IMR-90 (cell line): ENCODE measurements around the gene TCF7. TPM values are rescaled to one million over a fixed set of nuclear protein-coding genes. Genes with fewer than 3 reads are reported as not detected.

Experiments used
- ATAC-seq: fragments of 200-7000 bp; cut with Tn5 transposase; 2 replicates; pipeline ENCODE4 v1.9.1; 2020; ENCODE audit warnings: low read depth, mild to moderate bottlenecking, moderate library complexity
- BruUV-seq: library from RNA; stranded (reverse); fragments of 400-500 nt; replicated peaks from 2 replicates; lab custom pipeline; 2021; lab: Mats Ljungman, UMichigan
- CTCF ChIA-PET: fragments of 300-600 bp; formaldehyde crosslinking; extraction: SDS; loops from one replicate; lab custom pipeline; 2021; ENCODE audit warnings: antibody characterized with exemption; lab: Yijun Ruan, JAX
- POLR2A ChIA-PET: fragments of 300-600 bp; sonication (Branson Sonifier 250); formaldehyde crosslinking; loops from one replicate; lab custom pipeline; 2022; ENCODE audit warnings: antibody characterized with exemption; ENCODE audit not compliant: unreplicated experiment; lab: Charles Lee
- DNase-seq: peaks from one replicate; pipeline ENCODE4 v3.0.0; 2013
- H2AFZ ChIP-seq: replicated peaks from 2 replicates; pipeline ENCODE3; 2013; ENCODE audit warnings: low read length, mild to moderate bottlenecking; ENCODE audit not compliant: poor library complexity
- H2AK5ac ChIP-seq: 2 replicates; pipeline ENCODE4 v1.6.1; 2013; ENCODE audit warnings: low read depth, low read length, inconsistent platforms
- H2AK9ac ChIP-seq: replicated peaks from 2 replicates; pipeline ENCODE3; 2013; ENCODE audit warnings: mild to moderate bottlenecking, low read depth, low read length, moderate library complexity; ENCODE audit not compliant: poor library complexity
- H2BK120ac ChIP-seq: 2 replicates; pipeline ENCODE4 v1.6.1; 2013; ENCODE audit warnings: low read depth, low read length, inconsistent platforms
- H2BK15ac ChIP-seq: 3 replicates; pipeline ENCODE4 v1.6.1; 2013; ENCODE audit warnings: low read depth, low read length, inconsistent platforms
- H2BK20ac ChIP-seq: 2 replicates; pipeline ENCODE4 v1.6.1; 2013; ENCODE audit warnings: low read depth, mild to moderate bottlenecking, inconsistent platforms, low read length, moderate library complexity
- H2BK5ac ChIP-seq: 2 replicates; pipeline ENCODE4 v1.6.1; 2013; ENCODE audit warnings: mild to moderate bottlenecking, low read depth, low read length, inconsistent platforms; ENCODE audit not compliant: poor library complexity, severe bottlenecking
- H3K14ac ChIP-seq: replicated peaks from 2 replicates; pipeline ENCODE4 v1.6.1; 2013; ENCODE audit warnings: low read depth, low read length, inconsistent platforms
- H3K18ac ChIP-seq: 2 replicates; pipeline ENCODE4 v1.6.1; 2013; ENCODE audit warnings: low read depth, low read length, control low read depth
- H3K23ac ChIP-seq: 2 replicates; pipeline ENCODE4 v1.6.1; 2013; ENCODE audit warnings: low read depth, low read length, inconsistent platforms
- H3K27ac ChIP-seq: 2 replicates; pipeline ENCODE4 v1.5.1; 2013; ENCODE audit warnings: mild to moderate bottlenecking, control low read depth, low read length; ENCODE audit not compliant: insufficient read depth
- H3K27me3 ChIP-seq: 2 replicates; pipeline ENCODE4 v1.6.1; 2013; ENCODE audit warnings: low read length; ENCODE audit not compliant: control insufficient read depth, insufficient read depth
- H3K36me3 ChIP-seq: 2 replicates; pipeline ENCODE4 v1.6.1; 2013; ENCODE audit warnings: low read length, mixed read lengths; ENCODE audit not compliant: control insufficient read depth, insufficient read depth
- H3K4ac ChIP-seq: 2 replicates; pipeline ENCODE4 v1.6.1; 2013; ENCODE audit warnings: low read depth, low read length, inconsistent platforms
- H3K4me1 ChIP-seq: 2 replicates; pipeline ENCODE4 v1.6.1; 2013; ENCODE audit warnings: low read length, mixed read lengths; ENCODE audit not compliant: control insufficient read depth, insufficient read depth
- H3K4me2 ChIP-seq: 2 replicates; pipeline ENCODE4 v1.6.1; 2013; ENCODE audit warnings: low read depth, mild to moderate bottlenecking, control low read depth, low read length, moderate library complexity
- H3K4me3 ChIP-seq: 2 replicates; pipeline ENCODE4 v1.5.1; 2013; ENCODE audit warnings: low read depth, mild to moderate bottlenecking, control low read depth, low read length, moderate library complexity; ENCODE audit not compliant: insufficient read depth
- H3K56ac ChIP-seq: 2 replicates; pipeline ENCODE4 v1.6.1; 2013; ENCODE audit warnings: low read length, inconsistent platforms; ENCODE audit not compliant: insufficient read depth; ENCODE audit errors: extremely low read depth
- H3K79me1 ChIP-seq, 2 experiments: 2 replicates each; pipeline ENCODE4 v1.6.1; 2013; ENCODE audit warnings: low read length in 2 of 2, inconsistent platforms in 1 of 2, low read depth in 1 of 2
- H3K9ac ChIP-seq: 2 replicates; pipeline ENCODE4 v1.6.1; 2013; ENCODE audit warnings: low read depth, low read length, control low read depth
- H3K9me1 ChIP-seq: 2 replicates; pipeline ENCODE4 v1.6.1; 2013; ENCODE audit warnings: low read length, inconsistent platforms; ENCODE audit not compliant: insufficient read depth
- H3K9me3 ChIP-seq: 2 replicates; pipeline ENCODE4 v1.6.1; 2013; ENCODE audit warnings: low read length; ENCODE audit not compliant: control insufficient read depth, insufficient read depth
- H4K20me1 ChIP-seq: 2 replicates; pipeline ENCODE4 v1.6.1; 2013; ENCODE audit warnings: low read length, inconsistent platforms; ENCODE audit not compliant: insufficient read depth
- H4K5ac ChIP-seq: 2 replicates; pipeline ENCODE4 v1.6.1; 2013; ENCODE audit warnings: mild to moderate bottlenecking, low read depth, low read length, control low read depth
- H4K8ac ChIP-seq, 2 experiments: 2 replicates each; pipeline ENCODE4 v1.6.1; 2013; ENCODE audit warnings: low read depth in 2 of 2, low read length in 2 of 2, control low read depth in 1 of 2, inconsistent platforms in 1 of 2
- H4K91ac ChIP-seq: 2 replicates; pipeline ENCODE4 v1.6.1; 2013; ENCODE audit warnings: low read depth, low read length, inconsistent platforms; ENCODE audit not compliant: insufficient read depth
- FOS ChIP-seq: fragments of 150-350 bp; IDR thresholded peaks from 2 replicates; pipeline ENCODE4 v1.6.1; 2016; ENCODE audit warnings: low read depth, low read length
- MAFK ChIP-seq: IDR thresholded peaks from 2 replicates; pipeline ENCODE4 v1.6.1; 2012; ENCODE audit warnings: low read depth, low read length, improper control_type of control experiment
- MAZ ChIP-seq: IDR thresholded peaks from 2 replicates; pipeline ENCODE4 v1.6.1; 2012; ENCODE audit warnings: low read depth, mild to moderate bottlenecking, low read length, improper control_type of control experiment, moderate library complexity, borderline replicate concordance
- USF2 ChIP-seq: fragments of 150-350 bp; IDR thresholded peaks from 2 replicates; pipeline ENCODE4 v1.6.1; 2017; ENCODE audit warnings: mild to moderate bottlenecking, antibody characterized with exemption, low read length, low read depth
- WGBS, 2 experiments: methylation state at CpG; one replicate each; pipeline versions ENCODE4 v1.1.5 to v1.1.7; 2013; ENCODE audit warnings: missing lambda C conversion rate in 2 of 2; ENCODE audit not compliant: insufficient read length in 1 of 2; ENCODE audit errors: extremely low coverage in 2 of 2; 5-methylcytosine and 5-hydroxymethylcytosine counted together
- dilution Hi-C: fragments of 300-500 bp; cut with HindIII; formaldehyde crosslinking; loops from one replicate; pipeline ENCODE4 v1.14.3; 2018; ENCODE audit warnings: low sequenced_read_pairs; ENCODE audit not compliant: unreplicated experiment
- in situ Hi-C: fragments of 300-500 bp; cut with MboI; formaldehyde crosslinking; loops from 3 replicates; pipeline ENCODE4 v1.14.3; 2019; ENCODE audit warnings: low sequenced_read_pairs, inconsistent platforms, mixed read lengths
- intact Hi-C: fragments of 100-400 bp; cut with micrococcal nuclease; formaldehyde crosslinking; loops from 2 replicates; pipeline ENCODE4 v1.10.0; 2022
- polyA plus RNA-seq, 3 experiments: library from polyadenylated mRNA; depleted of rRNA; stranded (reverse); fragments of >200 nt; gene quantifications; 2 replicates each; pipeline ENCODE4 v1.2.3, GENCODE V29; 2012; ENCODE audit warnings: low replicate concordance in 1 of 3
- total RNA-seq: library from RNA; depleted of rRNA; stranded (reverse); fragments of >200 nt; gene quantifications from 2 replicates; pipeline ENCODE4 v1.2.3, GENCODE V29; 2012

TCF7 gene
- total and polyA plus RNA-seq, 2 of the 4 experiments (the other 2 are of a cell fraction), result 1.3 to 3.4 TPM

GRCh38 chr5:134138416-134139376 is 24.2 kb downstream of the TCF7 start:
- H3K4me1 ChIP-seq, result peaks cover 13% of the 10 kb centered on the region
- H3K27me3 ChIP-seq, result no peaks in the 10 kb centered on the region
- no peak overlapping the region for H3K4me3 ChIP-seq
- H4K20me1 ChIP-seq, result peaks cover 67% of the 10 kb centered on the region
- no peak overlapping the region for H4K91ac ChIP-seq
- H3K18ac ChIP-seq, result no peak overlapping the region
- no peak overlapping the region for H4K5ac ChIP-seq
- no peak overlapping the region for H3K56ac ChIP-seq
- no peak overlapping the region for H3K9ac ChIP-seq
- H3K9me1 ChIP-seq, result peaks cover 10% of the 10 kb centered on the region; the same call in 1 of the 2 replicates
- H2BK5ac ChIP-seq, result no peak overlapping the region
- in situ Hi-C loops, result loop anchor here (5.0 kb wide), 1 partner anchor 96 kb away; no protein-coding TSS in a partner anchor
- H3K23ac ChIP-seq, result no peak overlapping the region
- H3K9me3 ChIP-seq, result no peaks in the 10 kb centered on the region
- H3K4me2 ChIP-seq, result no peak overlapping the region
- peak overlapping the region; percentile 37 for H2AK9ac ChIP-seq
- dilution Hi-C loops, result no loop called here
- no peak overlapping the region for H2BK20ac ChIP-seq
- CTCF ChIA-PET, result interaction anchor here (0.6 to 3.2 kb wide), 4 partner anchors 27 to 118 kb away, joined by 3 to 47 read pairs (median 6); no protein-coding TSS in a partner anchor
- intact Hi-C loops, result no loop called here
- no peak overlapping the region for H2BK120ac ChIP-seq
- TF ChIP-seq MAFK (peak; percentile 76; the same call in 1 of the 2 replicates), MAZ (peak; percentile 40), FOS (0 out of 2 replicates have a peak, but pooled peaks have one; percentile 33), USF2 (no peak)
- peak; percentile 69 for DNase-seq
- H3K79me1 ChIP-seq, result peaks cover 37 to 90% of the 10 kb centered on the region in 2 experiments
- H4K8ac ChIP-seq, result no peak overlapping the region
- H2AK5ac ChIP-seq, result no peak overlapping the region
- no peak overlapping the region for H3K27ac ChIP-seq
- POLR2A ChIA-PET, result no interaction called here
- BruUV-seq, result no TSS peak
- no peak overlapping the region for H2AFZ ChIP-seq
- ATAC-seq, result peak; percentile 28
- peaks cover 45% of the 10 kb centered on the region for H3K36me3 ChIP-seq
- no peak overlapping the region for H3K4ac ChIP-seq
- 80% methylated on average over 1 of the region's 3 CpGs; no CpG with 5 or more reads in 1 of the 2 experiments for WGBS, 2 experiments
- no peak overlapping the region for H3K14ac ChIP-seq
- H2BK15ac ChIP-seq, result no peak overlapping the region
